ENCODE data around the gene TAC3.

DNA sequence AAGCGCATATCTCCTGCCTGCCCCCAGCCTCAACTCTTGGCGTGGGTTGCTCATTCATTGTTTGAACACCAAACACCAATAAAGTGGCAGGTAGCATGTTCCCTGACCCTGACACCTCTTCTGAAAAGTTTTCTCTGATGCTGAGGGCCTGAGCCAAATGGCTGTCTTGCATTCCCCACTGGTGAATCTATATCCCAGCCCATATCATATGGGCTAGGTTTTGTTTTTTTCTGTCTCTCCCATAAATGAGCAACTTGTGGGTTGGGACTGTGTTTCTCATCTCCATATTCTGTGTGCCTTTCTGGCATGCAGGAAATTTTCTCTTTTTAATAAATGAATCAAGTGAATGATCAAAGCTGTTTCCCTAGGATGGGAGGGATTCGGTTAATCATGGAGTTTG, 28.6 kb upstream of the TAC3 start:
- TF ChIP-seq, protein P1, sequence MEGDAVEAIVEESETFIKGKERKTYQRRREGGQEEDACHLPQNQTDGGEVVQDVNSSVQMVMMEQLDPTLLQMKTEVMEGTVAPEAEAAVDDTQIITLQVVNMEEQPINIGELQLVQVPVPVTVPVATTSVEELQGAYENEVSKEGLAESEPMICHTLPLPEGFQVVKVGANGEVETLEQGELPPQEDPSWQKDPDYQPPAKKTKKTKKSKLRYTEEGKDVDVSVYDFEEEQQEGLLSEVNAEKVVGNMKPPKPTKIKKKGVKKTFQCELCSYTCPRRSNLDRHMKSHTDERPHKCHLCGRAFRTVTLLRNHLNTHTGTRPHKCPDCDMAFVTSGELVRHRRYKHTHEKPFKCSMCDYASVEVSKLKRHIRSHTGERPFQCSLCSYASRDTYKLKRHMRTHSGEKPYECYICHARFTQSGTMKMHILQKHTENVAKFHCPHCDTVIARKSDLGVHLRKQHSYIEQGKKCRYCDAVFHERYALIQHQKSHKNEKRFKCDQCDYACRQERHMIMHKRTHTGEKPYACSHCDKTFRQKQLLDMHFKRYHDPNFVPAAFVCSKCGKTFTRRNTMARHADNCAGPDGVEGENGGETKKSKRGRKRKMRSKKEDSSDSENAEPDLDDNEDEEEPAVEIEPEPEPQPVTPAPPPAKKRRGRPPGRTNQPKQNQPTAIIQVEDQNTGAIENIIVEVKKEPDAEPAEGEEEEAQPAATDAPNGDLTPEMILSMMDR (IDR thresholded peaks at IDR 0.05): no peak
- TF ChIP-seq POLR2A (IDR thresholded peaks at IDR 0.05): no peak
